Activated T-cell treated with anti-CD3 and anti-CD28 coated beads for 4 hours (primary cell): ENCODE data around the gene PTPRN2.
"Not testable (repeated sequence)": the region's sequence is repeated elsewhere in the genome, so short reads cannot be mapped to it uniquely, and the experiment has no call there.

Experiments
- DNase-seq: peaks from one replicate; pipeline ENCODE4 v3.0.0-alpha.2; 2020

Gene PTPRN2

DNA sequence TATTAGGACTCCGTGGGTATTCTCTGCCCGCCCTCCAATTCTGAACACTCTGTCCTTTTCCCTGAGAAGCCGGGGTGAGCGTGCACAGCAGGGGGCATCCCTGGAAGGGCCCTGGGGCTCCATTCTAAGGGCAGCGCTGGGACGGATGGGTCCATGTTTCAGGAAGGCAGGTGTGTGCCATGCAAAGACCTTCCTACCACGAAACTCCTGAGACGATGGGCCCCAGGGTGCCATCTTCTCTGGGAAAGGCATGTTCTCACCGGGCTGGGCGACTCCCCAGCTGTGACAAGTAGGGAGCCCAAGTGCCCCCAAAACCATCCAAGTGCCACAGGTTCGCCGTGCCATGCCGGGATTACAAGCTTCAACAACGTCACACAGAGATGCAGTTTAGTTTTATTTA is 994.1 kb downstream of the PTPRN2 start:
- DNase-seq: no peak

DNA sequence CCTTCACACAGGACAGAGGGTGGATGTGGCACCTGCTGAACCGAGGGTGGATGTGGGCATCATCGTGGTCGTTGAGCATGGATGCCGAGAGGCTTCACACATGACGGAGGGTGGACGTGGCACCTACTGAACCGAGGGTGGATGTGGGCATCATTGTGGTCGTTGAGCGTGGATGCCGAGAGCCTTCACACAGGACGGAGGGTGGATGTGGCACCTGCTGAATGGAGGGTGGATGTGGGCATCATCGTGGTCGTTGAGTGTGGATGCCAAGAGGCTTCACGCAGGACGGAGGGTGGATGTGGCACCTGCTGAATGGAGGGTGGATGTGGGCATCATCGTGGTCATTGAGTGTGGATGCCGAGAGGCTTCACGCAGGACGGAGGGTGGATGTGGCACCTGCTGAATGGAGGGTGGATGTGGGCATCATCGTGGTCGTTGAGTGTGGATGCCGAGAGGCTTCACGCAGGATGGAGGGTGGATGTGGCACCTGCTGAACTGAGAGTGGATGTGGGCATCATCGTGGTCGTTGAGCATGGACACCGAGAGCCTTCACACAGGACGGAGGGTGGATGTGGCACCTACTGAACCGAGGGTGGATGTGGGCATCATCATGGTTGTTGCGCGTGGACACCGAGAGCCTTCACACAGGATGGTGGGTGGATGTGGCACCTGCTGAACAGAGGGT is 994.8 kb downstream of the PTPRN2 start:
- DNase-seq: not testable (repeated sequence)

DNA sequence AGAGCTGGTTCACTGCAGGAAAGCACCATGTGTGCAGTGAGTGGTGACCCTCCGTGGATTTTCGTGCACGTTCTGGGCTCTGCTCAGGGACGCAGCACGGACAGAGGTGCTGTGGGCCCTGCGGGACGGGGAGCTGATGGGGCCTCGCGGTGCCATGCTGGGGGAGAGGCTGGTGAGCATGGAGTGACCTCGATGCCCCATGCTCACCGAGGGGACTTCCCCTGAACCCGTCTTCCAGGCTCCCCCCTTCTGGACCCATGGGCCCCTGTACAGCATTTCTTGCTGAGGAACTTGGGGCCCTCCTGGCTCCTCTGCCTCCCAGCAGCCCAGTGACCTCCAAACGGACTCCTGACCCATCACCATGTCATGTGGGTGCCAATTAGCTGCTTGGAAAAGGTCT is 997.1 kb downstream of the PTPRN2 start:
- no peak for DNase-seq

DNA sequence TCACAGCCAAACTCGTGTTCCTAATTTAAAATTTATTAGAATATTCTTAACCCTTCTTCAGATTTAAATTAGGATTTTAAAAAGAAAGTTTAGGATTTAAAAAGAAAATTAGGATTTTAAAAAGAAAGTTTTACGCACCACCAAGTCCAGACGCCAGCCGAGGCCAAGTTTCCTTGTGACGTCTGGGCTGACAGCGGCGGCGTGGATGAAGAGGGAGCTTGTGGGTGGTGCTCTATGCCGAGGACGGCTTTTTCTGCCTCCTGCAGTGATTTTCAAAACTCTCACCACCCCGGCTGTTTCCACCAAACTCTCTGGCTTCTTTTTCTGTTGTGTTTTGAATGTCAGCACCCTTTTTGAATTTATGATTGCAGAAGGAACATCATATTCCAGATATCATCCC is 997.9 kb downstream of the PTPRN2 start:
- no peak for DNase-seq

DNA sequence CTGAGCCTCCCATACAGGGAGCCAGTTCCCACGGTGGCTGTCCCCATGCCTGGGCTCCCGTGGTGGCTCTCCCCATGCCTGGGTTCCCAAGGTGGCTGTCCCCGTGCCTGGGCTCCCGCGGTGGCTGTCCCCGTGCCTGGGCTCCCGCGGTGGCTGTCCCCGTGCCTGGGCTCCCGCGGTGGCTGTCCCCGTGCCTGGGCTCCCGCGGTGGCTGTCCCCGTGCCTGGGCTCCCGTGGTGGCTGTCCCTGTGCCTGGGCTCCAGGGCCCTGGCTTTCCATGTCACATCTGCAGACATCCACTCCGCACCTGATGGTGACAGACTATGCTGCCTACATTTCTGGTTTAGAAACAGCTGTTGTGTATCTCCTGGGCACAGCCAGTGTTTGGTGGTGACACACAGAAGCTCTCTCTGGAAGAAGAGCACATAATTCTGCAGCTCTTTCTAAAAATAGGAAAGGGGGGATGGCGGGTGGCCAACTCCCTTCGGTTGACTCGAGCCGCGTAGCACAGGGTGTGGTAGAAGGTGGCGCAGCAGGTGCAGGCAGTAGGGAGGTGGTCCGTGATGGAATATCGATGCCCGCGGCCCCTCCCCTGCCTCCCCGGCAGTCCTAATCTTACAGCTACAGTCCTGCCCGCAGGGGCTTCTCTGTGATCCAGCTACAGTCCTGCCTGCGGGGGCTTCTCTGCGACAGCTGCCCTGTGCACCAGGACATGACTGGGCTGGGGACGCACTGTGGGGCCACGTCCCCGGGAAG is 999.6 kb downstream of the PTPRN2 start:
- DNase-seq: no peak

DNA sequence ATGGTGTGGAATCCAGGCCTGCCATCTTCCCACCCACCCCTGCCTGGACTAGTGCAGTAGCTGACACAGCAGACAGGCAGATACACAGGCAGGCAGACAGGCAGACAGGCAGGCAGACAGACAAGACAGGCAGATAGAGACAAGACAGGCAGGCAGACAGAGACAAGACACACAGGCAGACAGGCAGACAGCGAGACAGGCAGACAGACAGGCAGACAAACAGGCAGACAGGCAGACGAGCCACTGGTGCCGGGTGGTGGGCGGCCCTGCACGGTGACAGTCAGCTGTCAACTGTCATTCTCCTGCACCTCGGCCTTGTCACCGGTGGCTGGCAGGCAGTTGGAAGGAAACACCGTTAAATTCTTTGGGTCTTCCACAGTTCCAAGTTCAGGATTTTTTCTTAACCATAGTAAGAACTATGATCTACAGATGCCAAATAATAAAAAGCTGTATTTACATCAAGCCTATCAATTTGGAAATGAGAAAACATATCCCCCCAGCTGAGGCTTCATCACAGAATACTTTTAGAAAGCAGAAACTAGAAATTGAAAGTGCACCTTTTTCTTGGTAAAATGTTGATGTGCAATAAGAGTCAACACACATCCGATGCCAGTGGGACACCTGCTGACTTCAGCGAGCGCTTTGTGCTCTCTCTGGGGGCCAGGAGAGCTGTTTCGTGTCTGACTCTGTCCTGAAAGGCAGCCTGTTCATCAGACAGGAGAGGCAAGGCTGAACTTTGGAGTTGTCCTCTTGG is 1000.4 kb downstream of the PTPRN2 start:
- DNase-seq: no peak

DNA sequence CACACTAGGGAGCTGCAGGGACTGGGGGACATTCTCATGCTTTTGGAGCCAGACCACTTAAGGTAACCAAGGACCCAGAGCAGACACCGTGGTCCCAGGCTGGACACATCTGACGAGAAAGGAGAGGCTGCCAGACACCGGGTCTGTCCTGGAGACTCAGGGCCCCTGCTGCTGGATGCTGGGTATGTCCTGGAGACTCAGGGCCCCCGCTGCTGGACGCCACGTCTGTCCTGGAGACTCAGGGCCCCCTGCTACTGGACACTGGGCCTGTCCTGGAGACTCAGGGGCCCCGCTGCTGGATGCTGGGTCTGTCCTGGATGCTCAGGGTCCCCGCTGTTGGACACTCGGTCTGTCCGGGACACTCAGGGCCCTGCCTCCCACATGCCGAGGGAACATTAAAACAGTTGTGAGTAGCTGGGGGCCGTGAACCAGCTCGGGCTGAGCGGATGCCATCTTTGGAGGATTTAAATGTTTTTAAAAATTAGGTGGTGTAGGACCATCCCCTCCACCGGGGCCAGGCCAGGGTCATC is 1001.1 kb downstream of the PTPRN2 start:
- no peak for DNase-seq

DNA sequence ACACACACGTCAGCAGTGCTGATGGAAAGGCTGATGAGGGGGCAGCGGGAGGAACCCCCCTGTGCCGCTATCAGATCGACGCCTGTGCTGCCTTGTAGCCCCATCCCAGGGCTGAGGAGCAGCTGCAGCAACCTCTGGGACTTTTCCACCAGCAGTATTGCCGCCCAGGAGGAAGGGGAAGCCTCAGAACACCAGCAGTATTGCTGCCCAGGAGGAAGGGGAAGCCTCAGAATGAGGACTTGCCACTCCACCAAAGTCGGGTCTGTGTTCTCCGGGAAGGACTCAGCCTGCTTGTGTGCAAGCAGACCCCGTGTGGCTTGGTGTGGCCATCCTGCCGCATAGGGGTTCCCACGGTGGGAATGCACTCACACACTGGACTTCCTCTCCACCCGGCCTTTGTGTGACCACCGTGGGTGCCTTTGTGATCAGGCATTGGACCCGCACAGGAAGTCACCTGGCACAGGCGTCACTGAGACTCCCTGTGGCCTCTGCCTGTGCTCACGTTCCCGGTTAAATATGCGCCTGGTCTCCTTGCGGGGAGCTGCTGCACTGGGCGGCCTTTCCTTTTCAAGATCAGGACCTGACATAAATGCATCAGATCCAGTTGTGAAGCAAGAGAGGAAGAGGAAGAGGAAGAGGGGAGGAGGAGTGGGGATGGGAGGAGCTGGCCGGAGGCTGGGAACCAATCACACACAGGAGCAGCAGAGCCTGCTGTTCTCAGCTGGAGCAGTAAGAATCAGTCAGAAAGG is 1002.3 kb downstream of the PTPRN2 start:
- no peak for DNase-seq

DNA sequence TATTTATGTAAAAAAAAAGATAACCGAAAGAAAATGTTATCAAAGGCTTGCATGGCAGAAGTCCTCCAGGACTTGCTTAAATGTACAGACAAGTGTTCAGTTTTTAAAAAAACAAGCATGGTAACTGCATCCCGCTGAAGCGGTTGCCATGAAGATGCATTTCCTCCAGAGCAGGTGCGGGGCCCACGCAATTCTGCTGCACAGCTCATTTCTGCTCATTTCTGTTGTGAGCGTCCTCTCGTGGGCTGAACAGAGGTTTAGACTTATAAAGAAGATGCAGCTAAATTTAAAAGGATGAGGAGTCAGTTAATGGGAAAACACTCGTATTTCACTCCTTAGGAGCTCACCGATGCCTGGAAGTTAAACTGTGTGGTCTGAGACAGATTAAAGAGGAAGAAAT is 1003.2 kb downstream of the PTPRN2 start:
- no peak for DNase-seq

DNA sequence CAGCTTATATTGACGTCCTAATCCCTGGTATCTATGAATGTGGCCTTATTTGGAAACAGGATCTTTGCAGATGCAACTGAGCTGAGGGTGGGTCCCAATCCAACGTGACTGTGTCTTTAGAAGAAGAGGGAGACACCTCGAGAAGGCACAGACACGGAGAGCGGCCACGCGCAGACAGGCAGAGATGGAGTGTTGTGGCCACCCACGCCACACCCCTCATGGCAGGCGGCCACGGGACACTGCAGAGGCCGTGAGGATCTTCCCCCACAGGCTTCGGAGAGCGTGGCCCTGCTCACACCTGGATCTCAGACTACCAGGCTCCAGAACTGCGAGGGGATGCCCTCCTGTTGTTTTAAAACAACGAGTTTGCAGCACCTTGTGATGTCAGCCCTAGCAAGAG is 1005.9 kb downstream of the PTPRN2 start:
- no peak for DNase-seq

DNA sequence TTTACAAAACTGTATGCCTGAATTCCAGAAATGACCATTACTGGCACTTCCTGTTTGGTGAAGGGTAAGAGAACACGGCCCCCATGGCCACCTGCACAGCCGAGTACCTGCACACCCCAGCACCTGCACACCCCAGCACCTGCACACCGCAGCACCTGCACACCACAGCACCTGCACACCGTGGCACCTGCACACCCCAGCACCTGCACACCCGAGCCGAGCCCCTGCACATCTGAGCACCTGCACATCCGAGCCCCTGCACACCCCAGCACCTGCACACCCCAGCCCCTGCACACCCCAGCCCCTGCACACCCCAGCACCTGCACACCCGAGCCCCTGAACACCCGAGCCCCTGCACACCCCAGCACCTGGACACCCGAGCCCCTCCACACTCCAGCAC is 1007.3 kb downstream of the PTPRN2 start:
- no peak for DNase-seq

DNA sequence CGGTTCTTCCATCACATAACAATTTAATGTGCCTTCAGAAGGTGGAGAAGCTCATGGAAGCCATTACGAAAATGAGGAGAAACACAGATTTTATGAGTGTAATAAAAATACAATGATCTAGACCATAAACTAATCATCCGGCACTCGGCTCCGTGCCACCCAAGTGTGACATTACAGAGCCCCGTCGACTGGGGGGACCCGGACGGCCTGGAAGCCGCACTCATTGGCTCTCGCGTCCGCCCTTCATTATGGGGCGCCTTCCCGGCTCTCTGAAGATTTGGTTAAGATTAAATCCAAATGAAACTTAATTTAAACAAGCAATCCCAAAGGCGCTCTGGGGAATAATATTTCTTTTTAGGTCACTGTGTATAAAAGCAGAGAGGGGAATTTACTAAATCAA is 1008.2 kb downstream of the PTPRN2 start:
- DNase-seq: no peak

DNA sequence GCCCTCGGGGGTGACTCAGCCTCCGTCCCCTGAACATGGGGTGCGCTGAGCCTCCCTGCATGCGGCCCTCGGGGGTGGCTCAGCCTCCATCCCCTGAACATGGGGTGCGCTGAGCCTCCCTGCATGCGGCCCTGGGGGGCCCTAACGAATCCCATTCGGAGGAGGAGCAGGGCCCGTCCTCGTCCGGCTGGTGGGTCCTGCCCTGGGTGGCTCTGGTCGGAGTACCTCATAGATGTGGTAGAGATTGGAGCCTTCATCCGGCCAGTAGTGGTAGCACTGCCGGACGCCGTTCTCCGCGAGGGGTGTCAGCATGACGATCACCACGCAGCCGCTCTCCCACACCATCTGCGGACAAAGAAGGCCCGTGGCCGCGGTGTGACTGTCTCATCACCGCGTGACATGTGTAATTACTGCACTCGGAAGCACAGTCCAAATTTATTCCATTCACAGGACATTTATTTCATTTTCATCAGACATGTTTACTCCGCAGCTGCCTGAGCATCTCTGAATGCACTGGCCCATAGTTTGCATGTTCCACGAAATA is 1009.8 kb downstream of the PTPRN2 start:
- DNase-seq: no peak

DNA sequence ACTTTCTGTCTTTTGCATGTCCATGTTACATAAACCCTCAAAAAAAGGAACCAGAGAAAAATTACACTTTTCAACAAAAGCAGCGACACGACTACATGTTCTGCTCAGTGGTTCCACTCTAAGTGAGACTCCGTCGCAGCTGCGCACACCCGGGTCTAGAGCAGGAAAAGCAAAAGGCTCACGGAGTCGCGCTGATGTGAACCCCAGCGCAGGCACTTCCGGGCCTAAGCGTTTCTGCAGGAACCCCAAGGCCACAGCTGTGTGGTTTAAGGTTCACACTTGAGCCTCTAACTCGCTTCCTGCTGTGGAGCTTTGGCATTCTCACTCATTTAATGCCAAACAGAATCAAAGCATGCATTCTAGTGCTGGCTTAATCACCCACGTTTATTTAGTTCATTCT is 1010.6 kb downstream of the PTPRN2 start:
- no peak for DNase-seq

DNA sequence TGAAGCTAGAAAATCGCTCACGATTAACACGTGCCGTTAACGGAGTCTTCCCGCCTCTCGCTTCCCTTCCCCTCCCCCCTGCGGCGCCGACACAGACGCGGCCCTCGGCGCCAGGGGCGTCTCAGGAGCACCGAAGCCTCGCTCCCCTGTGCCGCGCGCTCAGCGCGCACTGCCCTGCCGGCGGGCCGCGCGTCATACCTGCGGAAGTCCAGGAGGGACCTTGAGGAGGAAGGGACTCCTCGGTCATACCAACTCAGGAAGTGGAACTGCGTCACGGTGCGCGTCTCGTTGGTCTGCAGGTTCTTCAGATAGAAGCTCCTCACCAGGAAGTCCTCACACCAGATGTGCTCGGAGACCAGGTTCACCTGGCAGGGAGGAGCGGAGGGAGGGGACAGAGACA is 1011.2 kb downstream of the PTPRN2 start:
- DNase-seq: peak; percentile 23

DNA sequence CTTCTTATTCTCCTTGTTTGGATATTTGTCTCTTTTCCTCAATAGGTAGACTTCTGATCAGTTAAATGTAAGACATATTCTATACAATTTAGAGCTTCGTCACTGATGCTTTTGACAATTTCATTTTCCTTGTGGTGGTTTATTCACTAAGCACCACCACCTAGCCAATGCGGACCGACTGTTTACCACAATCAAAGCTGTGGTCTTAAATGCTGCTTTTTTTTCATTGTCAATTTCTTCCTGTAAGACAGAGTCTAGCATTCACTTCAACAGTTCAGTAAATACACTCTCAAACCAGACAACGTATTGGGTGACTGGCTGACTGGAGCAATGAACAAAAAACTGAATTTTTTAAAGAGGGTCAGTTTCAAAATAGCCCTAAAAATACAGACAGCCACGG is 1011.8 kb downstream of the PTPRN2 start:
- DNase-seq: no peak

DNA sequence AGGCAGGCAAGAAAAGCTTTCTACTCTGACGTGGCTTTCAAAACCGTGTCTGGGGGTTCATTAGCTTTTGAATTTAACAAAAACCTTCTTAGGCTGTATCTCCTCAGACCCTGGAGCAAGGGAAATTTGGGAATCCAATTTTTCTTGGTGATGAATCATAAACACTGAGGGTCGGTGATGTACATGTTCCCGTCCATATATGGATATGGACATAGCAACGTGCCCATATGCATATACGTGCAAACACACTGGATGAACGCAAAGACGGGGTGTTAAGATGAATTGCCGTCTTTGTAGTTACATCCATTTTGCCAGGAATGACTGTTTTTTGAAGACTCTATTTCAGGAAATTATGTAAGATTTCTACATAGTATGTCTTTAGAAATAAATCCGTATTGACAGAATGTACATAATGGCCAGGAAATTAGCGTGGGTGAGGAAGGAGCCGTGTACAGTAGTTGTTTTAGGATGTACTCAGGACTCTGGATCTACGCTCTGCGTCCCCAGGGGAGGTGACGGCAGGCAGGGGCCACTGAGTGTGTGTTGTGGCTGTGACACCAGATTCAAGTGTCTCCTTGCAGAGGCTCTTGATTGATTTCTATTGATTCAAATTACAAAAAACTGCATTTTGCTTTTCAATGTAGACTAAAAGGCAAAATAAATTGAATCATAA is 1012.6 kb downstream of the PTPRN2 start:
- DNase-seq: no peak

DNA sequence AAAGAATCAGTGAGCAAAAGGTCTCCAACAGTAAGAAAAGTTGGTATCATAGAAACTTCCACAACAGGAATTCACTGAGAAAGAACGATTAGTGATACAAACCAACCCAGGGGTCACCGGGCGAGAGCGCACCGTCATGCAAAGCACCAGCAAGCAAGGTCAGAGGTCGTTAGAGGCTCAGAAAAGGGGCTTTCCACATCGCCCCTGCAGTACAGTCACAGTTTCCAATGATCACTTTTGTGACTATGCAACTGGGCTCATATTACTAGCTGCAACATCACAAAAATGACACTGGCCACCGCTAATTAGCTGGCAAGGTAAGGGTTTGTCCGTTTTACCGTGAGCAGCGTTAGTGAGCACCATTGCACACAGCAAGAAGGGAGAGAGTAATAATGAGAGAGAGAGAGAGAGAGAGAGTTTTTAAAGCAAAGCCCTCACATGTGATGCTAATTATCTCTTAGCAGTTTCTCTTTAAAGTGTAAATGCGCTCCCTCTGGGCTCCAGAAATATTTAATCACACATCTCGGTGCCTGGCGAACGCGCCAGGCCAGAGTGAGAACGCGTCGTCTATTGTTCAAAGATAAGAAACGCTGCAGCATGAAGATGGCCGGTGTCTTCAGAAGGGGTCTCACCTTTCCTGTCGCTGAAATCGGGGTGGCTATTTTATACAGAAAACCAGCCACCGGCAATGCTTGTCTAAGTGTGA is 1013.4 kb downstream of the PTPRN2 start:
- DNase-seq: no peak

DNA sequence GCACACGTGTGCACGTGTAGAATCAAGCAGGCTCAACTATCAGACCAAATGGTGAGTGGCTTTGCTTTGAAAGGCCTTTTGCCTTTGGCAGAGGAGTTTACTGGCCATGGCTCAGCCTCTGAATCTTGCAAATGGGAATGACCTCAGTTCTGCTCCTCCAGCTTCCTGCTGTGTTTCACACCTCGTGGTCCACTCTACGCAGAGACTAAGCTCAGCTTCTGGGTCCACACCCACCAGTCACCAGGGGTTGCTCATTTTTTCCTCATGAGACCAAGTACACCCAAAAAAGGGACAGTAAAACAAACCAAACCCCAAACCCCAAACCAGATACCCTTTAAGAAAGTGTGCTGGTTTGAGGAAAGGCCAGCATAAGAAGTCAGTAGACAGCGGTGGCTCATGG is 1014.4 kb downstream of the PTPRN2 start:
- DNase-seq: no peak

DNA sequence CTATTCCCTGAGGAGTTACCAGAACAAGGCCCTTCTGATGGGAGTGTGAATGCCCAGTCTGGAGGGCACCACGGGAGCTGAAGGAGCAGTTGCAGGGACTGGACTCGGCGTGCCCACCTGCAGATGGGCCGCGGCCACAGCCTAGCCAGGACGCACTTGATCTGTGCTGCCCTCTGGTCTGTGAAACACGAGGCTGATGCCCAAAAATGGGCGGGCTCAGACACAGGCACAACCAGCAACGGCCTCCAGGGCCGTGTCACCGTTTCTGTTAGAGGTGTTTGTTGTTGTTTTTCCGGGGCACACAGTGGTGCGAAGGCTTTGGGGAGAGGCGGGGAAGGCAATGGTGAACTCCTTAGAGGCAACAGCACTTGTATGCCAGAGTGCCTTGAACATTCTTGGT is 1015.0 kb downstream of the PTPRN2 start:
- DNase-seq: no peak

DNA sequence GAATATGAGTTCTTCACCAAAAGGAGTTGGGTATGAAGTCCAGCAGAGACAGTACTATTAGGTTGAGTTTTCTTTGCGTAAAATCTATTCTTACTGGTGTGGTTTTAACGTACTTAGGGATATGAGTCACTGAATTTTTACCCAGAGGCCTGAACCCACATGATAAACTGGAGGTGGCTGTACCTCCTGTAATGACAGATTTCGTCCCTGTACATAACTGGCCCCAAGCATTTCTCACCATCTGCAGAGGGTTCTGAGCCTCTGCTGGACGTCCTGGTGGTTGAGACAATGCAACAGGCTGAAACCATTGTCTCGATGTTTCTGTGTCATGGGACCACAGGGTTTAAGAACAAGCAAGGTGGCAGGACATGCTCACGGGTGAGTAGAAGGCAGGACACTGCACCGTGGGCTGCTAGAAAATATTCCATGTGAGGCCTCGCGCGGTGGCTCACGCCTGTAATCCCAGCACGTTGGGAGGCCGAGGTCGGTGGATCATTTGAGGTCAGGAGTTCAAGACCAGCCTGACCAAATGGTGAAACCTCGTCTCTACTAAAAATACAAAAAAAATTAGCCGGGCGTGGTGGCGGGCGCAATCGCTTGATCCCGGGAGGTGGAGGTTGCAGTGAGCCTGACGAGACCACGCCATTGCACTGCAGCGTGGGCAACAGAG is 1017.0 kb downstream of the PTPRN2 start:
- DNase-seq: no peak
